Activated naive CD4-positive, alpha-beta T cell treated with anti-CD3 and anti-CD28 coated beads, Interleukin-2, amount 10 ng/mL, durations not matched to agents 7 days and 5 days (primary cell): ENCODE results near the gene NBR1.
"Not testable (repeated sequence)": the region's sequence is repeated elsewhere in the genome, so short reads cannot be mapped to it uniquely, and the experiment has no call there.

Source experiments
- CTCF ChIA-PET: fragments of 350-600 bp; sonication (Branson Sonifier 250); formaldehyde crosslinking; loops from one replicate; lab custom pipeline; 2021; ENCODE audit warnings: antibody characterized with exemption; lab: Charles Lee
- DNase-seq: peaks from one replicate; pipeline ENCODE4 v3.0.0-alpha.2; 2020
- H3K27ac Mint-ChIP-seq: one replicate; pipeline ENCODE4 v1.8.0; 2021; ENCODE audit warnings: mild to moderate bottlenecking, moderate library complexity, mixed read lengths
- H3K27me3 Mint-ChIP-seq: one replicate; pipeline ENCODE4 v1.8.0; 2021; ENCODE audit warnings: mild to moderate bottlenecking, mixed read lengths
- H3K36me3 Mint-ChIP-seq: one replicate; pipeline ENCODE4 v1.8.0; 2021; ENCODE audit warnings: mixed read lengths
- H3K4me1 Mint-ChIP-seq: one replicate; pipeline ENCODE4 v1.8.0; 2021; ENCODE audit warnings: mixed read lengths
- H3K4me3 Mint-ChIP-seq: one replicate; pipeline ENCODE4 v1.8.0; 2021; ENCODE audit warnings: mild to moderate bottlenecking, moderate library complexity, mixed read lengths
- H3K9me3 Mint-ChIP-seq: one replicate; pipeline ENCODE4 v1.8.0; 2021; ENCODE audit warnings: mixed read lengths

NBR1 gene

DNA sequence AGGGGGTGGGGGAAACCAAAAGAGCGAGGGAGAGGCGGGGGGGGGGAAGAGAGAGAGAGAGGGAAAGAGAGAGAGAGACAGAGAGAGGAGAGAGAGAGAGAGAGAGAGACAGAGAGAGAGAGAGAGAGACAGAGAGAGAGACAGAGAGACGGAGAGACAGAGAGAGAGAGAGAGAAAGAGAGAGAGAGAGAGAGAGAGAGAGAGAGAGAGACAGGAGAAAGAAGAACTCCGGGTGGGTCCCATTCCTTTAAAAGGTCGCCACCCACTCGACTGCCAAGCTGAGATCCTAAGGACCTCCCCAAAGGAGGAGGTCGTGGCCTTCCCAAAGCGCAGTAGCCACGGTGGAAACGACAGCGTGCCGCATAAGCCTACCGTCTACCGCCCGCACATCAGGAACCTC is 62.2 kb downstream of the NBR1 start:
- H3K27ac Mint-ChIP-seq, H3K27me3 Mint-ChIP-seq, H3K4me1 Mint-ChIP-seq, H3K9me3 Mint-ChIP-seq, DNase-seq, CTCF ChIA-PET, H3K4me3 Mint-ChIP-seq, H3K36me3 Mint-ChIP-seq: not testable (repeated sequence)

DNA sequence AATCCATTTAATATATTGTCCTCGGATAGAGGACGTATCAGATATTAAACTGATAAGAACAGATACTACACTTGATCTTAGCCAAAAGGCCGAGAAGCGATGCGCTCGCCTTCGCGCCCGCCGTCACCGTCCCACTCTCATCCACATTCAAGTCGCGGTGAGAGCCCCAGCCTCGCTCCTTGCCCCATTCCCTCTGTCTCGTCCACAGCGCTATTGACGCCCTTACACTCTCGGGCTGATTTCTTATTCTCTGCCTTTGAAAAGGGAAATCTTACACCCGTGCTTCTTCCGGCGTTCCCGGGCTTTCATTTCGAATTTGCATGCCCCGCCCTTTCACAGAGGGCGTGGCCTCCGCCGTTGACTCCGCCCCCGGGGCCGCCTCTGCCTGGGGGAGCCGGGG is 62.9 kb downstream of the NBR1 start, which contains the start of gene RNU2-1:
TSS of gene RNU2-1 (minus strand) at position 101 of the 400 bp plus-strand sequence.
- H3K4me3 Mint-ChIP-seq, H3K9me3 Mint-ChIP-seq, CTCF ChIA-PET, H3K36me3 Mint-ChIP-seq, H3K4me1 Mint-ChIP-seq, H3K27ac Mint-ChIP-seq, DNase-seq, H3K27me3 Mint-ChIP-seq: not testable (repeated sequence)

DNA sequence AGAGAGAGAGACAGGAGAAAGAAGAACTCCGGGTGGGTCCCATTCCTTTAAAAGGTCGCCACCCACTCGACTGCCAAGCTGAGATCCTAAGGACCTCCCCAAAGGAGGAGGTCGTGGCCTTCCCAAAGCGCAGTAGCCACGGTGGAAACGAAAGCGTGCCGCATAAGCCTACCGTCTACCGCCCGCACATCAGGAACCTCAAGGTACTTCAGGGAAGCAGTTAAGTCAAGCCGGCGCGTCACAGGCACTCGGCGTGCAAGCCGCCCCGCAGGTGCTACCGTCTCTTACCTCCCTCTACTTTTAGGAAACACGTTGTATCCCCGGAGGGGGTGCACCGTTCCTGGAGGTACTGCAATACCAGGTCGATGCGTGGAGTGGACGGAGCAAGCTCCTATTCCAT is 68.6 kb downstream of the NBR1 start:
- CTCF ChIA-PET, H3K9me3 Mint-ChIP-seq, H3K4me3 Mint-ChIP-seq, H3K27me3 Mint-ChIP-seq, DNase-seq, H3K36me3 Mint-ChIP-seq, H3K27ac Mint-ChIP-seq, H3K4me1 Mint-ChIP-seq: not testable (repeated sequence)

DNA sequence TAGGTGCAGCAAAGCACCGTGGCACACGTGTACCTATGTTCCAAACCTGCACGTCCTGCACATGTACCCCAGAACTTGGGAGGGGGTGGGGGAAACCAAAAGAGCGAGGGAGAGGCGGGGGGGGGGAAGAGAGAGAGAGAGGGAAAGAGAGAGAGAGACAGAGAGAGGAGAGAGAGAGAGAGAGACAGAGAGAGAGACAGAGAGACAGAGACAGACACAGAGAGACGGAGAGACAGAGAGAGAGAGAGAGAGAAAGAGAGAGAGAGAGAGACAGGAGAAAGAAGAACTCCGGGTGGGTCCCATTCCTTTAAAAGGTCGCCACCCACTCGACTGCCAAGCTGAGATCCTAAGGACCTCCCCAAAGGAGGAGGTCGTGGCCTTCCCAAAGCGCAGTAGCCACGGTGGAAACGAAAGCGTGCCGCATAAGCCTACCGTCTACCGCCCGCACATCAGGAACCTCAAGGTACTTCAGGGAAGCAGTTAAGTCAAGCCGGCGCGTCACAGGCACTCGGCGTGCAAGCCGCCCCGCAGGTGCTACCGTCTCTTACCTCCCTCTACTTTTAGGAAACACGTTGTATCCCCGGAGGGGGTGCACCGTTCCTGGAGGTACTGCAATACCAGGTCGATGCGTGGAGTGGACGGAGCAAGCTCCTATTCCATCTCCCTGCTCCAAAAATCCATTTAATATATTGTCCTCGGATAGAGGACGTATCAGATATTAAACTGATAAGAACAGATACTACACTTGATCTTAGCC is 69.8 kb downstream of the NBR1 start:
- H3K4me3 Mint-ChIP-seq, CTCF ChIA-PET, H3K36me3 Mint-ChIP-seq, H3K9me3 Mint-ChIP-seq, H3K27me3 Mint-ChIP-seq, DNase-seq, H3K27ac Mint-ChIP-seq, H3K4me1 Mint-ChIP-seq: not testable (repeated sequence)

DNA sequence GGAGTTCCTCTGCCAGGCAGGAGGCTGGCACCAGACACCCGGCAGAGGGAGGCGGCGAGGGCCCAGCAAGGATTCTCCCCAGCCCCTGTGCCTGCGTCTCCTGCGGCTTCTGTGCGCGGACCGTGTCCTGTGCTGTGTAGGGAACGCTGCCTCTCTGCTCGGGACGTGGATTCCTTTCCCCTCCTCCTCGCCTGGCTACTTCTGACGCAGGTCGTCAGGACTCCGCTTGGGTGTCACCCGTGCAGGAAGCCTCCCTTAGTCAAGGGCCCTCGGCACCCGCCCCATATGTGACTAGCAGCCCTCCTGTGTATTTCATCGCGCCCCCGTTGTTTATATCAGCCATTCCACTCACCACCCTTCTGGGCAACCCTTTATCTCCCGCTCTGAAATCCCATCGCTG is 75.4 kb downstream of the NBR1 start:
- H3K27ac Mint-ChIP-seq, H3K36me3 Mint-ChIP-seq, H3K9me3 Mint-ChIP-seq, DNase-seq, H3K4me3 Mint-ChIP-seq, H3K27me3 Mint-ChIP-seq, H3K4me1 Mint-ChIP-seq, CTCF ChIA-PET: not testable (repeated sequence)
